Measurements from ENCODE around the gene TECTA.
"Not testable (repeated sequence)": the region's sequence is repeated elsewhere in the genome, so short reads cannot be mapped to it uniquely, and the experiment has no call there.

TECTA gene

GRCh38 chr11:121231576-121232278 is 130.7 kb downstream of the TECTA start:
- no peak for DNase-seq (ENCODE audit: low read depth, low spot score)

DNA sequence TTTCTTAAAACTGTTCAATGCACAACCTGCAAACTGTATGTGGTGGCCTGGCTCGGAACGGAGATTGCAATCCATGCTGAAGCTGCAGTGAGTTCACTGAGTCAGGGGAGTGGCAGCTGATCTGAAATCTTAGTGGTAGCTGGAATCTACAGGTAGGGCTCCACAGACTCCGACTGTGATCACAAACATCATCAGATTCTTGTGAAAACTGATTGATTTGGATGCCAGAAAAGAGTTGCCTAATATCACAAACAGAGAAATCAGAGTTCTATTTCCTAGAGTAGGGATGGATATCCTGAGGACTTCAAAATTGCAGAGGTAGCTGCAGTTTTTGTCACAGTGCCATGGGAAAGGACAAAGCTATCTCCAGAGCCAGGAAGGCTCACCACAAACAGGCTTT is 134.0 kb downstream of the TECTA start:
- DNase-seq (ENCODE audit: low read depth, low spot score): no peak

DNA sequence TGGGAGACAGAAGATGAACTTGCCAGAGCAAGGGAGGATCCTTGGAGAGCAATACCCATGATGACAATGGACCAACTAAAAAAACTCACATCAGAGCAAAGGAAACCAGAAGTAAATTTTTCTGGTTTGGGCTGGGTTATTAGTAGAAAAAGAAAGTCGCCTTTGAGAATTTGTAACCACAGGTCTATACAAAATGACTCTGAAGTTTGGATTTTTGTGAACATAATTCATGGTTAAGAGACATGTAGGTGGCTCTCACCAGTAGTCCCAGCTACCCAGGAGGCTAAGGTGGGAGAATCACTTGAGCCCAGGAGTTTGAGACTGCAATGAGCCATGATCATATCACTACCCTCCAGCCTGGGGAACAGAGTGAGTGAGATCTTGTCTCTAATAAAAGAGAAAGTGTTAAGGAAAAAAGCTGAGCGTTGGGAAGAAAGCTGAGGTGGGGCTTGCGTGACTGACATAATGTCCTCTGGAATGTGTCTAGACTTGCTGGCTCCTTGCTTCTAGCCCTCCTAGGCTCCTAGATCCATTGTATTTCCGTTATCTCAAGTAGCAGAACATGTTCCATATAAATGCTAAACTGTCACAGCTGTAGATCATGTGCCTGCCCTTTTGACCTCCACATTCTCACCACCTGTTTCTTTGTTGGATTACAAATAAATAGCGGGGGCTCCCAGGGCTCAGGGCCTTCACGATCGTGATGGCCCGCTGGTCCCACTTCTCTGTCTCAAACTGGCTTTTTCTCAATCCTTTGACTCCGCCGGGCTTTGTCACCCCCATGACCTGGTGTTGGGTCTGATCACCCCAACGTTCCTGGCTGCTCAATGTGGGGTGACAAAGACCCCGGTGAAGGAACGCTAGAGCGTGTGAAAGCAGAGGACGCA is 135.3 kb downstream of the TECTA start:
- no peak for DNase-seq (ENCODE audit: low read depth, low spot score)

GRCh38 chr11:121237247-121237646 is 136.2 kb downstream of the TECTA start:
- not testable (repeated sequence) for DNase-seq (ENCODE audit: low read depth, low spot score)

DNA sequence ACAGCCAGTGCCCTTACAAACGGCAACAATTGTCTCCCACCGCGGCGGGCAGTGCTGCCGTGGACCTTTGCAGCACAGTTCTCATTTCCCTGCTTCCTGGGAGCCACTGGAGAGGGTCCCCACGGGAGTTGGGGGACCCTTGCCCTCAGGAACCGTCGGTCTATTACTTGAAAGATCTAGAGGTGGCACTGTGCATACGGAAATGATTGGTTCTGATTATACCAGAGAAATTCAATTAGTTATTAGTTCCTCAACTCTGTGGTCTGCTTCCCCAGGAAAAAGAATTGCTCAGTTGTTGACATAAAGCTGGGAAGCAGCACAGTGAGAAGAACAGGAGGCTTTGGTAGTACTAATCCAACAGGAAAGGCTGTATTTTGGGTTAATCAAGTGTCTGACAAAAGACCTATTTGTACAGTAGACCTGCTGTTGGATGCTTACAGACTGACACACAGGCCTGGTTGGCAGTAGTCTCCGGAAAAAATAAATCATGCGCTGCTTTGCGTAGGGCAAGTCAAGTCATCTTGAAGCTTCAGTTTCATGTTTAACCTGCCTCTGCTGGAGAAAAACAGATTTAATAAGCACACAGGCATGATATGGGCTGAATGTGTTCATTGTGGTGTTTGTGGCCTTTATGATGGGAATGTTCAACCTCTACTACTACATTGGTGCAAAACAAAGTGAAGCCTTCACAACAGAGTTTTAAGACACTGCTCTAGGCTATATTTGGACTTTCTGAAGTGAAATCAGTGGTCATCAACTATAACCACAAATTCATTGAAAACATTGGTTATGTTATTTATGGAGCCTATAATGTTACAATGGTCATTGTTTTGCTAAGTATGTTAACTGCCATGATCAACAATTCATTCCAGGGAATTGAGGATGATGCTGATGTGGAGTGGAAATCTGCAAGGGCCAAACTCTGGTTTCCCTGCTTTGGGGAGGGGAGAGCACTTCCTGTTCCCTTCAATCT is 136.9 kb downstream of the TECTA start:
- DNase-seq (ENCODE audit: low read depth, low spot score): no peak

DNA sequence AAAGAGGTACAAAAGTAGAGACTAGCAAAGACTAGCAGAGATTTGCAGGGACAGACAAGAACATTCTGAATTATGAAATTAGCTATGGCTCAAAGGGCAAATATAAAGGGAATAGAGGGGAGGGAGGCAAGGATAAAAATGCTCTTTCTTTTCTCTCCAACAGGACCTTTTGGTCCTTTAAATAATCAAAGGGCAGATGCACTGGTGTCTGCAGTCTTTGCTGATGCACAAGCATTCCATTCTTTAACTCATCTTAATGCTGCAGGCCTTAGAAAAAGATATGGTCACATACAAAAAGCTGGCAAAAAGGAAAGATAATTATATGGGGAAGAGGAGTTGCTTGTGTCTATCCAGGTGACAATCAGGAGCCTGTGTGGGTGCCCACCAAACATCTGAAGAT is 137.9 kb downstream of the TECTA start:
- DNase-seq (ENCODE audit: low read depth, low spot score): no peak

- not testable (repeated sequence) for DNase-seq (ENCODE audit: low read depth, low spot score)
Observed at GRCh38 chr11:121240001-121240400, 139.0 kb downstream of the TECTA start.

DNA sequence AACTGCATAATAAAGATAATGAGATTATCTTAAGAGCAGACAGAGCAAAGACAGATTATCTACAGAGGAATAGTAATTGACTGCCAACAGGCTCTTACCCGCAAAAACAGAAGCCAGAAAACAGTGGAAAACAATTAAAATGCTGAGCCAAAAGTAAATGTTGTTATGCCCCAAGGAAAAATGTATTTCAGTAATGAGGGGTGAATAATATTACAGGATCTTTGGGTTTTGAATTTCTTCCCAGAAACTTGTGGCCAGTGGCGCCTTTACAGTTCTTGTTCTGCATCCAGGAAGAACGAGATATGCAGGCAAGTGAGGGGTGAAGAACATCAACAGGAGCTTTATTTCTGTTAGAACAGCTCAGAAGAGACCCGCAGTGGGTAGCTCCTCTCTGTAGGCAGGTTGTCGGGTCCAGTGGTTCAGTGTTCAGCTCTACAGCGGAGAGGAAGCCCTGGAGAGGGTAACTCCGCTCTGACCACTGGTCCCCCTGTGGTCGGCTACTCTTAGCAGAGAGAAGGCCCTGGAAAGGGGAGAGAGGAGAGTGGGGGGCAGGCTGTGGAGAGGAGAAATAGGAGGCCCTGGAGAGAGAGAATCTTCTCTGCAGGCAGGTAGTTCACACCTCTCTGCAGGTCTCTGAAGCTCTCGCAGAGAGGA is 139.7 kb downstream of the TECTA start:
- DNase-seq (ENCODE audit: low read depth, low spot score): no peak
